Raji (cell line): ENCODE results near the gene MVB12B.

Source experiments
- POLR2A ChIP-seq: IDR thresholded peaks from 2 replicates; pipeline ENCODE4 v1.6.1; 2011; ENCODE audit warnings: low read depth, low read length, control low read depth; ENCODE audit not compliant: insufficient read depth

The MVB12B gene

GRCh38 chr9:126502417-126503332 lies 176.0 kb downstream of the MVB12B start:
- no peak for TF ChIP-seq POLR2A

GRCh38 chr9:126503333-126504085 lies 176.9 kb downstream of the MVB12B start:
- TF ChIP-seq POLR2A: no peak

- no peak for TF ChIP-seq POLR2A
These were observed 177.7 kb downstream of the MVB12B start for GRCh38 chr9:126504086-126504976.

GRCh38 chr9:126504977-126505455 lies 178.4 kb downstream of the MVB12B start:
- TF ChIP-seq POLR2A: no peak

GRCh38 chr9:126505697-126506346 lies 179.2 kb downstream of the MVB12B start:
- TF ChIP-seq POLR2A: no peak

- TF ChIP-seq POLR2A: no peak
These were observed 180.0 kb downstream of the MVB12B start for GRCh38 chr9:126506361-126507317.

- TF ChIP-seq POLR2A: no peak
These were observed 180.9 kb downstream of the MVB12B start for GRCh38 chr9:126507318-126508109.

- no peak for TF ChIP-seq POLR2A
These were observed 181.6 kb downstream of the MVB12B start for GRCh38 chr9:126508171-126508591.

GRCh38 chr9:126508928-126509327 lies 182.3 kb downstream of the MVB12B start:
- TF ChIP-seq POLR2A: no peak

GRCh38 chr9:126509718-126510117 lies 183.1 kb downstream of the MVB12B start:
- TF ChIP-seq POLR2A: no peak

- TF ChIP-seq POLR2A: no peak
These were observed 183.9 kb downstream of the MVB12B start for GRCh38 chr9:126510564-126510963.

- no peak for TF ChIP-seq POLR2A
These were observed 184.8 kb downstream of the MVB12B start for GRCh38 chr9:126511411-126511810.
